ENCODE data around the gene CAMK1G.

DNA sequence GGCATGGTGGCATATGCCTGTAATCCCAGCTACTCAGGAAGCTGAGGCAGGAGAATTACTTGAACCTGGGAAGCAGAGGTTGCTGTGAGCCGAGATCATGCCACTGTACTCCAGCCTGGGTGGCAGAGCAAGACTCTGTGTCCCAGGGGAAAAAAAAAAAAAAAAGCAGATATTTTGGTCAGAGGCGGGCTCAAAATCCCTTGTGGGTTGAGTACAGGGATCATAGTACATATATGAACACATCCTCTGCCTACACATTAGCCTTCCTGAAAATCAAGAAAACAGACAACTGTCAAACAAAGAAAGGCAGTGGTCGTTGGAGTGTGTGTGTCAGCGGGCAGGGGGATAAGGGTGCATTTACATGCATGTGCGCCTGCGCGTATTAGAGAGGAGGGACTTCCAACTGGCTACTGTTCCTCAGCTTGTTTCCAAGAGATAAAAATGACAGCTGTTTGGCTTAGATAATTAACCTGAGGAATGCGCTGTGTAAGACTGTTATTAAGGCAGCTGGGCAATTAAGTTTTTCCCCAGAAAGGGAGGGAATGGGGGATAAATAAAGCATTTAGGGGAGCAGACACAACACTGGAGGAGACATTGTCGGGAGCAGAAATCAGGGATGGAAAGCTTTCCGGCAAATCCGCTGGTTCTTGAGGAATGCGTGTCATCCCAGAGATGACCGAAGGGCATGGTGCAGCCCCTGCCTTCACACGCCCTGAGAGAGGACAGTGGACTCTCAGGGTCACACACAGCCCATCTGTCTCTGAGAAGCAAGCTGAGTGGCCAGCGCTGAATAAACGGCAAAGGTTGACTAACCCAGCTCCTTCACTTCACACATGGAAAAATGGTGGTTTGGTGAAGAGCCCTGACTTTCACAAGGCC is 62.3 kb downstream of the CAMK1G start:
- TF ChIP-seq SREBF2 (IDR thresholded peaks at IDR 0.05; ENCODE audit: low read length) = no peak
- no peak for TF ChIP-seq SMC3 (IDR thresholded peaks at IDR 0.05; ENCODE audit: borderline replicate concordance, low read length)
- no peak for TF ChIP-seq POLR2A (IDR thresholded peaks at IDR 0.05; ENCODE audit: low read depth, low read length)
- no peak for TF ChIP-seq RELA (IDR thresholded peaks at IDR 0.05; ENCODE audit: borderline replicate concordance, partially characterized antibody)
- TF ChIP-seq, protein P1, sequence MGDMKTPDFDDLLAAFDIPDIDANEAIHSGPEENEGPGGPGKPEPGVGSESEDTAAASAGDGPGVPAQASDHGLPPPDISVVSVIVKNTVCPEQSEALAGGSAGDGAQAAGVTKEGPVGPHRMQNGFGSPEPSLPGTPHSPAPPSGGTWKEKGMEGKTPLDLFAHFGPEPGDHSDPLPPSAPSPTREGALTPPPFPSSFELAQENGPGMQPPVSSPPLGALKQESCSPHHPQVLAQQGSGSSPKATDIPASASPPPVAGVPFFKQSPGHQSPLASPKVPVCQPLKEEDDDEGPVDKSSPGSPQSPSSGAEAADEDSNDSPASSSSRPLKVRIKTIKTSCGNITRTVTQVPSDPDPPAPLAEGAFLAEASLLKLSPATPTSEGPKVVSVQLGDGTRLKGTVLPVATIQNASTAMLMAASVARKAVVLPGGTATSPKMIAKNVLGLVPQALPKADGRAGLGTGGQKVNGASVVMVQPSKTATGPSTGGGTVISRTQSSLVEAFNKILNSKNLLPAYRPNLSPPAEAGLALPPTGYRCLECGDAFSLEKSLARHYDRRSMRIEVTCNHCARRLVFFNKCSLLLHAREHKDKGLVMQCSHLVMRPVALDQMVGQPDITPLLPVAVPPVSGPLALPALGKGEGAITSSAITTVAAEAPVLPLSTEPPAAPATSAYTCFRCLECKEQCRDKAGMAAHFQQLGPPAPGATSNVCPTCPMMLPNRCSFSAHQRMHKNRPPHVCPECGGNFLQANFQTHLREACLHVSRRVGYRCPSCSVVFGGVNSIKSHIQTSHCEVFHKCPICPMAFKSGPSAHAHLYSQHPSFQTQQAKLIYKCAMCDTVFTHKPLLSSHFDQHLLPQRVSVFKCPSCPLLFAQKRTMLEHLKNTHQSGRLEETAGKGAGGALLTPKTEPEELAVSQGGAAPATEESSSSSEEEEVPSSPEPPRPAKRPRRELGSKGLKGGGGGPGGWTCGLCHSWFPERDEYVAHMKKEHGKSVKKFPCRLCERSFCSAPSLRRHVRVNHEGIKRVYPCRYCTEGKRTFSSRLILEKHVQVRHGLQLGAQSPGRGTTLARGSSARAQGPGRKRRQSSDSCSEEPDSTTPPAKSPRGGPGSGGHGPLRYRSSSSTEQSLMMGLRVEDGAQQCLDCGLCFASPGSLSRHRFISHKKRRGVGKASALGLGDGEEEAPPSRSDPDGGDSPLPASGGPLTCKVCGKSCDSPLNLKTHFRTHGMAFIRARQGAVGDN (IDR thresholded peaks at IDR 0.05) = no peak
- TF ChIP-seq EGR1 (IDR thresholded peaks at IDR 0.05; ENCODE audit: borderline replicate concordance in 1 of 2, low read depth in 2 of 2, low read length in 2 of 2) = no peak

Data from GM12878 (cell line).